GM19372 (cell line): Measurements from ENCODE around the gene DBF4B.

Source experiments
- ATAC-seq: cut with Tn5 transposase; IDR thresholded peaks from one replicate; pipeline ENCODE4 v1.9.1; 2021; ENCODE audit warnings: mild to moderate bottlenecking, low read depth, moderate library complexity; ENCODE audit not compliant: unreplicated experiment

The DBF4B gene

GRCh38 chr17:44775136-44775837, 66.8 kb downstream of the DBF4B start:
- ATAC-seq, result peak; percentile 82

GRCh38 chr17:44775838-44776621, 67.6 kb downstream of the DBF4B start:
- ATAC-seq, result no peak

GRCh38 chr17:44776628-44777393, 68.3 kb downstream of the DBF4B start:
- no peak for ATAC-seq

- no peak for ATAC-seq
Observed at GRCh38 chr17:44777394-44778348, 69.2 kb downstream of the DBF4B start.

- no peak for ATAC-seq
Observed at GRCh38 chr17:44778656-44779210, 70.3 kb downstream of the DBF4B start.

GRCh38 chr17:44779211-44780025, 71.0 kb downstream of the DBF4B start:
- no peak for ATAC-seq

GRCh38 chr17:44780161-44780560, 71.7 kb downstream of the DBF4B start:
- ATAC-seq, result no peak

- no peak for ATAC-seq
Observed at GRCh38 chr17:44780845-44781480, 72.5 kb downstream of the DBF4B start.

- no peak for ATAC-seq
Observed at GRCh38 chr17:44781551-44782325, 73.3 kb downstream of the DBF4B start.

- ATAC-seq, result no peak
Observed at GRCh38 chr17:44782326-44782850, 73.9 kb downstream of the DBF4B start.

- no peak for ATAC-seq
Observed at GRCh38 chr17:44785921-44786320, 77.5 kb downstream of the DBF4B start.

- no peak for ATAC-seq
Observed at GRCh38 chr17:44786551-44787081, 78.2 kb downstream of the DBF4B start.

GRCh38 chr17:44787271-44787940, 78.9 kb downstream of the DBF4B start:
- ATAC-seq, result no peak

- ATAC-seq, result no peak
Observed at GRCh38 chr17:44788139-44788538, 79.7 kb downstream of the DBF4B start.

- no peak for ATAC-seq
Observed at GRCh38 chr17:44792276-44792675, 83.8 kb downstream of the DBF4B start.

- no peak for ATAC-seq
Observed at GRCh38 chr17:44793885-44794842, 85.7 kb downstream of the DBF4B start.
